CD4-positive, CD25-positive, alpha-beta regulatory T cell (primary cell): ENCODE data around the gene TENT4A. TPM values are rescaled to one million over a fixed set of nuclear protein-coding genes. Genes with fewer than 3 reads are reported as not detected.

Source experiments
- ATAC-seq, 2 donors: fragments of 150-1000 bp; cut with Tn5 transposase; one replicate each; pipeline ENCODE4 v1.10.0; 2021; ENCODE audit warnings: low read depth in 2 of 2, moderate number of reproducible peaks in 2 of 2, moderate library complexity in 1 of 2
- DNase-seq, 3 donors: peaks; one replicate each; pipeline versions ENCODE4 v3.0.0 to v3.0.0-alpha.2; 2012 to 2022; ENCODE audit warnings: mixed read lengths in 1 of 3
- H3K27ac ChIP-seq: one replicate; pipeline ENCODE4 v1.7.0; 2013; ENCODE audit warnings: mild to moderate bottlenecking, low read length; ENCODE audit not compliant: insufficient read depth, poor library complexity, severe bottlenecking
- H3K27me3 ChIP-seq: one replicate; pipeline ENCODE4 v1.7.0; 2013; ENCODE audit warnings: low read length; ENCODE audit not compliant: control insufficient read depth, insufficient read depth
- H3K36me3 ChIP-seq: one replicate; pipeline ENCODE4 v1.7.0; 2013; ENCODE audit warnings: mild to moderate bottlenecking, low read length, moderate library complexity; ENCODE audit not compliant: control insufficient read depth, insufficient read depth
- H3K4me1 ChIP-seq: 2 replicates; pipeline ENCODE4 v1.7.0; 2013; ENCODE audit warnings: mild to moderate bottlenecking, low read length; ENCODE audit not compliant: insufficient read depth, control insufficient read depth, poor library complexity, severe bottlenecking
- H3K4me3 ChIP-seq: one replicate; pipeline ENCODE4 v1.7.0; 2013; ENCODE audit warnings: low read depth, mild to moderate bottlenecking, low read length, moderate library complexity
- H3K9me3 ChIP-seq, 2 experiments: 1 replicate in 1 of 2; 2 replicates in 1 of 2; pipeline ENCODE4 v1.7.0; 2013; ENCODE audit warnings: low read length in 2 of 2, mild to moderate bottlenecking in 1 of 2, moderate library complexity in 1 of 2; ENCODE audit not compliant: control insufficient read depth in 2 of 2
- H3K27ac Mint-ChIP-seq, 3 donors: one replicate each; pipeline ENCODE4 v1.8.0; 2020 to 2022; ENCODE audit warnings: mild to moderate bottlenecking in 3 of 3, mixed read lengths in 3 of 3, moderate library complexity in 2 of 3
- H3K27me3 Mint-ChIP-seq: one replicate; pipeline ENCODE4 v1.8.0; 2022; ENCODE audit warnings: mild to moderate bottlenecking, mixed read lengths
- H3K36me3 Mint-ChIP-seq: one replicate; pipeline ENCODE4 v1.8.0; 2020; ENCODE audit warnings: mixed read lengths
- H3K4me1 Mint-ChIP-seq, 4 donors: one replicate each; pipeline ENCODE4 v1.8.0; 2020 to 2022; ENCODE audit warnings: mixed read lengths in 4 of 4, mild to moderate bottlenecking in 1 of 4
- H3K4me3 Mint-ChIP-seq, 4 donors: one replicate each; pipeline ENCODE4 v1.8.0; 2020 to 2022; ENCODE audit warnings: mild to moderate bottlenecking in 4 of 4, mixed read lengths in 4 of 4, moderate library complexity in 3 of 4
- H3K9me3 Mint-ChIP-seq, 7 donors: one replicate each; pipeline ENCODE4 v1.8.0; 2020 to 2022; ENCODE audit warnings: mixed read lengths in 7 of 7, mild to moderate bottlenecking in 3 of 7, moderate library complexity in 2 of 7
- polyA plus RNA-seq, 4 donors: library from polyadenylated mRNA; unstranded; fragments of 300-500 nt; fragmentation: Illumina TruSeq; gene quantifications; one replicate each; pipeline ENCODE4 v1.2.3, GENCODE V29; 2021
- total RNA-seq: library from RNA; stranded (reverse); gene quantifications from one replicate; pipeline ENCODE4 v1.2.3, GENCODE V29; 2022

The TENT4A gene
- total and polyA plus RNA-seq, 5 donors from 2014 or later = 0.74 to 66.5 (median 1.3) TPM

- Mint-ChIP-seq H3K27me3 (no peaks in the 10 kb centered on the region), H3K4me1 (peaks cover 34 to 77% (median 65%) of the 10 kb centered on the region in 4 donors), H3K9me3 (no peaks in the 10 kb centered on the region), H3K36me3 (peaks cover 20% of the 10 kb centered on the region), H3K4me3 (peak overlapping the region in 1 of 4 donors; percentile 38), H3K27ac (peak overlapping the region in 2 of 3 donors; percentile 67 to 84)
- H3K4me3 ChIP-seq = no peak overlapping the region
- H3K36me3 ChIP-seq = peaks cover 27% of the 10 kb centered on the region
- peak overlapping the region; percentile 16 for H3K27ac ChIP-seq
- H3K27me3 ChIP-seq = no peaks in the 10 kb centered on the region
- H3K9me3 ChIP-seq = no peaks in the 10 kb centered on the region
- no peak for DNase-seq
- peaks cover 38% of the 10 kb centered on the region for H3K4me1 ChIP-seq
- ATAC-seq = no peak
These were observed 21.0 kb downstream of the TENT4A start for GRCh38 chr5:6734243-6734700.

DNA sequence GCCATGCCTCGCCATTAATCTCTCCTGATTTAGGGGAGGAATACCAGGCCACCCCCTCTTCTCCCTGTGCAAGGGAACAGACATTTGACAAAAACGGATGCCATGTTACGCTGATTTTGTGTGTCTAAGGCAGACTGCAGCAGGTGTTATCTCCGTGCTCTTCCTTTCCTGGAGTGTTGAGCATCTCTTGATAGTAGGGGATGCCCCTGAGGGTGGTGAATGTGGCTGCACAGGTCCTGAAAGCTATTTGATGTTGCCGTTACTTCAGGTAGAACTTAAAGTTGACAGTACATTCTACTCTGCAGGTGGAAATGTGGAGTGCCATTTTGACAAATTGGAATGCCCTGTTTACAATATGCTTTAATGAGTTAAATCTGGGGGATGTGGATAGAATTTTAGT, 21.5 kb downstream of the TENT4A start:
- Mint-ChIP-seq H3K4me1 (peaks cover 29 to 72% (median 60%) of the 10 kb centered on the region in 4 donors), H3K27ac (peak overlapping the region in 2 of 3 donors; percentile 67 to 84), H3K4me3 (peak overlapping the region in 1 of 4 donors; percentile 38), H3K9me3 (no peaks in the 10 kb centered on the region), H3K27me3 (no peaks in the 10 kb centered on the region), H3K36me3 (peaks cover 24% of the 10 kb centered on the region)
- Histone ChIP-seq H3K4me3 (no peak overlapping the region), H3K36me3 (peaks cover 32% of the 10 kb centered on the region), H3K27ac (peak overlapping the region; percentile 16), H3K27me3 (no peaks in the 10 kb centered on the region), H3K4me1 (peaks cover 32% of the 10 kb centered on the region), H3K9me3 (no peaks in the 10 kb centered on the region)
- peak in 1 of 2 donors; percentile 40 for ATAC-seq
- DNase-seq = peak in 1 of 3 donors; percentile 32

DNA sequence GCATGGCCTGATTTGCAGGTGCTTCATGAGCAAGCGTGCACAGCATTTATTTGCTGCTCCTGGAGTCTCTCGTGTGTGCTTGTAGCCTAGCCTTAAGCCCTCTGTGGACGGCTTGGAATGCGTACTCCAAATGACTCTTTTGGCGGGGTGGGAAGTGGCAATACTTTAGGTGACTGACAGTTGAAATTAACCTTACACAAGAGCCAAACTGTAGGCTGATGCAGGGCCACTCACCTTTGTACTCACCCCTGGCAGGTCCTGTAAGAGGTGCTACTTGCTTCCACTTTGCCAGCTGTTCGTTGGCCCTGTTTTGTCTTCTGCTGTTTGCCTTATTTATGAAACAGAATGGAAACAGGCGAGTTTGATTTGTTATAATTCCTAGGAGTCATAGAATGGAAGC, 22.9 kb downstream of the TENT4A start:
- peaks cover 19% of the 10 kb centered on the region for H3K4me1 ChIP-seq
- no peak for ATAC-seq
- no peak overlapping the region for H3K27ac ChIP-seq
- no peaks in the 10 kb centered on the region for H3K9me3 Mint-ChIP-seq
- peaks cover 46% of the 10 kb centered on the region for H3K36me3 ChIP-seq
- H3K27ac Mint-ChIP-seq = peak overlapping the region in 1 of 3 donors; percentile 81
- no peak for DNase-seq
- H3K4me3 Mint-ChIP-seq = no peak overlapping the region
- H3K27me3 ChIP-seq = no peaks in the 10 kb centered on the region
- H3K9me3 ChIP-seq = no peaks in the 10 kb centered on the region
- peaks cover 29 to 61% (median 53%) of the 10 kb centered on the region in 4 donors for H3K4me1 Mint-ChIP-seq
- H3K36me3 Mint-ChIP-seq = peaks cover 31% of the 10 kb centered on the region
- no peaks in the 10 kb centered on the region for H3K27me3 Mint-ChIP-seq
- H3K4me3 ChIP-seq = no peak overlapping the region

GRCh38 chr5:6736524-6737042, 23.4 kb downstream of the TENT4A start:
- no peak overlapping the region for H3K4me3 Mint-ChIP-seq
- peaks cover 31% of the 10 kb centered on the region for H3K36me3 Mint-ChIP-seq
- Histone ChIP-seq H3K27me3 (no peaks in the 10 kb centered on the region), H3K27ac (peak overlapping the region; percentile 19), H3K4me3 (no peak overlapping the region), H3K36me3 (peaks cover 50% of the 10 kb centered on the region), H3K4me1 (peaks cover 15% of the 10 kb centered on the region), H3K9me3 (no peaks in the 10 kb centered on the region)
- DNase-seq (no peak), ATAC-seq (no peak)
- peak overlapping the region in 2 of 3 donors; percentile 67 to 81 for H3K27ac Mint-ChIP-seq
- H3K4me1 Mint-ChIP-seq = peaks cover 29 to 56% (median 50%) of the 10 kb centered on the region in 4 donors
- H3K9me3 Mint-ChIP-seq = no peaks in the 10 kb centered on the region
- H3K27me3 Mint-ChIP-seq = no peaks in the 10 kb centered on the region

- Mint-ChIP-seq H3K4me1 (peaks cover 26 to 49% (median 42%) of the 10 kb centered on the region in 4 donors), H3K27ac (peak overlapping the region in 2 of 3 donors; percentile 77 to 81), H3K36me3 (peaks cover 31% of the 10 kb centered on the region), H3K9me3 (no peaks in the 10 kb centered on the region), H3K27me3 (no peaks in the 10 kb centered on the region), H3K4me3 (no peak overlapping the region)
- Histone ChIP-seq H3K36me3 (peaks cover 57% of the 10 kb centered on the region), H3K27me3 (no peaks in the 10 kb centered on the region), H3K27ac (peak overlapping the region; percentile 19), H3K4me1 (peaks cover 15% of the 10 kb centered on the region), H3K4me3 (no peak overlapping the region), H3K9me3 (no peaks in the 10 kb centered on the region)
- DNase-seq = peak in 1 of 3 donors; percentile 32
- ATAC-seq = peak in 1 of 2 donors; percentile 37
These were observed 24.1 kb downstream of the TENT4A start for GRCh38 chr5:6737043-6737941.

DNA sequence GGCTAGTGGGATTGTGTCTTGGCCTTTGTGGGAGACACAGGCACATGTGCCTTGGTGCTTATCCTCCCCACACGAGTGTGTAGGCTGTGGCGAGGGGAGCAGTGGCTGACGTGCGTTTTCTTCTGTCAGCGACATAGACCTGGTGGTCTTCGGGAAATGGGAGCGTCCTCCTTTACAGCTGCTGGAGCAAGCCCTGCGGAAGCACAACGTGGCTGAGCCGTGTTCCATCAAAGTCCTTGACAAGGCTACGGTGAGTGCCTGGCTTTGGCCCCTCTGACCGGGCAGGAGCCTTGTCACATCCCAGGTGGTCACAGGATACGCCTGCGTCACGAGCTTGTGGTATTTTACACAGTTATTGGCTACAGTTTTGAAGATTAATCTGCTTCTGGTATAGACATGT, 26.4 kb downstream of the TENT4A start:
- peak overlapping the region in 1 of 3 donors; percentile 56 for H3K27ac Mint-ChIP-seq
- H3K4me3 ChIP-seq = no peak overlapping the region
- no peak overlapping the region for H3K27ac ChIP-seq
- DNase-seq (no peak), ATAC-seq (no peak)
- H3K4me1 ChIP-seq = peaks cover 12% of the 10 kb centered on the region
- no peaks in the 10 kb centered on the region for H3K9me3 ChIP-seq
- peaks cover 65% of the 10 kb centered on the region for H3K36me3 ChIP-seq
- peaks cover 32% of the 10 kb centered on the region for H3K36me3 Mint-ChIP-seq
- no peaks in the 10 kb centered on the region for H3K9me3 Mint-ChIP-seq
- no peaks in the 10 kb centered on the region for H3K27me3 ChIP-seq
- H3K4me3 Mint-ChIP-seq = no peak overlapping the region
- peaks cover 13 to 30% (median 27%) of the 10 kb centered on the region in 4 donors for H3K4me1 Mint-ChIP-seq
- no peaks in the 10 kb centered on the region for H3K27me3 Mint-ChIP-seq

DNA sequence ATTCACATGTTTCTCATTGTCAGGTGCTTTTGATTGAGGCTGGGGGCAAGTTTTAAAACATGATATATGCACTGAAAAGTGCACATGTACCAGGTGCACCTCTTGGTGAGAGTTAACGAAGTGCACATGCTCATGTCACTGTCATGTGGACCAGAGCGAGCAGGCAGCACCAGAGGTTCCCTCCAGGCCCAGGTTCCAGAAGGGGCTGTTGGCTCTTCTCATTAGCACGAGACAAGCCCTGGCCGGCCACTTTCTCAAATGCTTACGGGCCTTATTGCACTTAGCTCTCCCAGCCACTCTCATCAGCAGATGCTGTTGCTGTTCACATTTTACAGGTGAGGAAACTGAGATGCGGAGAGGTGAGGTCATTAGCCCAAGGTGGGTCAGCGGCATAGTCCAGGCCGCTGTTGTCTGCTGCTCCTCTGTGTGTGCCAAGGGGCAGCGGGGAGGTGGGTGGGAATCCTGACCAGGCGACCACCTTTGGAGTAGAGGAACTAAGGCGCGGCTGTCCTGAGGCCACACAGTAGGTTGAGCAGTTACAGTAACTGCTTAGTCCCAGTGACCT, 27.4 kb downstream of the TENT4A start:
- Histone ChIP-seq H3K27ac (no peak overlapping the region), H3K27me3 (no peaks in the 10 kb centered on the region), H3K36me3 (peaks cover 66% of the 10 kb centered on the region), H3K4me1 (peaks cover 5% of the 10 kb centered on the region), H3K9me3 (no peaks in the 10 kb centered on the region), H3K4me3 (no peak overlapping the region)
- peaks cover 6 to 25% (median 21%) of the 10 kb centered on the region in 4 donors for H3K4me1 Mint-ChIP-seq
- DNase-seq = no peak
- H3K9me3 Mint-ChIP-seq = no peaks in the 10 kb centered on the region
- peaks cover 33% of the 10 kb centered on the region for H3K36me3 Mint-ChIP-seq
- no peaks in the 10 kb centered on the region for H3K27me3 Mint-ChIP-seq
- H3K4me3 Mint-ChIP-seq = no peak overlapping the region
- ATAC-seq = no peak
- no peak overlapping the region for H3K27ac Mint-ChIP-seq
